ENCODE measurements around the gene TSPAN12.

- TF ChIP-seq CTCF (IDR thresholded peaks at IDR 0.05) = no peak
- no peak for TF ChIP-seq ESRRA (IDR thresholded peaks at IDR 0.05; ENCODE audit: borderline replicate concordance, low read length)
- TF ChIP-seq MAZ (IDR thresholded peaks at IDR 0.05; ENCODE audit: borderline replicate concordance, low read depth, low read length) = no peak
- TF ChIP-seq PHF8 (IDR thresholded peaks at IDR 0.05; ENCODE audit: borderline replicate concordance, low read depth) = no peak
These were observed 55.2 kb downstream of the TSPAN12 start for GRCh38 chr7:120802751-120803150.

Measured in A549 (cell line).